Camera-type eye (tissue), 1 donor: ENCODE results near the gene FOXRED2. TPM values are rescaled to one million over a fixed set of nuclear protein-coding genes. Genes with fewer than 3 reads are reported as not detected.

Experiments used
- total RNA-seq: library from RNA; depleted of rRNA; stranded (reverse); fragments of >200 nt; gene quantifications from one replicate; pipeline ENCODE4 v1.2.3, GENCODE V29; 2014

FOXRED2 gene
- 29.1 TPM for total RNA-seq

DNA sequence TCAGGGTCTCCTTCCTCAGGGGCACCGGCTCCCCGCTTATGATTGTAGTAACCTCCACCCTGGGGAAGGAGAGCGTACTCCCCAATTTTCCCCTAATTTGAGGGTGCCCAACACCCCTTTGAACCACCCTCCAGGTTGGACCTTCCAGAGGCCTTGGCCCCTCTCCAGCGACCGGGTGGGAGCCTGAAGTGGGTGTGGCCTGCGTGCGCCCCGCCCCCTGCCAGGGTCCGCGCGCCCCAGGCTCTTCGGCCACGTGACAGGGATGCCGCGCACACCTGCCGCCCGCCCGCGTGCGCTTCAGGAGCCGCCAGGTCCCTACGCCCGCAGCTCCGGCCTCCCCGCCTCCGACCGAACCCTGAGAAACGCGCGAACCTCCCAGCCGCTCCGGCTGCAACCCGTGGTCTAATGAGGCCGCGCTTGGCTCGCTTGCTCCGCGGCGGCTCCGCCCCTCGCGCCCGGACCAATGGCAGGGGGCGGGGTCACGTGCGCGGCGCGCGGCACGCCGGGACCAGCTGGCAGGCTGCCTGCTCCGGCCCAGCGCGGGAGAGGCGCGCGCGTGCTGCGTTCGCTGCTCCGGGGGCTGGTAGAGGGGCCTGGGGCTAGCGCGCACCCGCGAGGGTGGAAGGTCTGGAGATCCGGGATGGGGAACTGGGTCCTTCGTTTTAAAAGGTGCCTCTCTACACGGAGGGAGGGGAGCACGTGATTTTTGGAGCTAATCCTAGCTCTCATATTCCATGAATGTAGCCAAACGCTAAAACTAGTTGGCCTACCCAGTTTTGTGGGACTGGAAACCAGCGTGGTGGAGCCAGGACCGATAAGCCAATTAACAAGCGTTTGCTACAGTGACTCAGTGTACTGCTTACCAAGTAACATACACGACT, at the start of gene FOXRED2:
Gene FOXRED2 (minus strand): TSS at position 404 of the 881 bp plus-strand sequence. CDS start 618 bp downstream, outside the sequence.

DNA sequence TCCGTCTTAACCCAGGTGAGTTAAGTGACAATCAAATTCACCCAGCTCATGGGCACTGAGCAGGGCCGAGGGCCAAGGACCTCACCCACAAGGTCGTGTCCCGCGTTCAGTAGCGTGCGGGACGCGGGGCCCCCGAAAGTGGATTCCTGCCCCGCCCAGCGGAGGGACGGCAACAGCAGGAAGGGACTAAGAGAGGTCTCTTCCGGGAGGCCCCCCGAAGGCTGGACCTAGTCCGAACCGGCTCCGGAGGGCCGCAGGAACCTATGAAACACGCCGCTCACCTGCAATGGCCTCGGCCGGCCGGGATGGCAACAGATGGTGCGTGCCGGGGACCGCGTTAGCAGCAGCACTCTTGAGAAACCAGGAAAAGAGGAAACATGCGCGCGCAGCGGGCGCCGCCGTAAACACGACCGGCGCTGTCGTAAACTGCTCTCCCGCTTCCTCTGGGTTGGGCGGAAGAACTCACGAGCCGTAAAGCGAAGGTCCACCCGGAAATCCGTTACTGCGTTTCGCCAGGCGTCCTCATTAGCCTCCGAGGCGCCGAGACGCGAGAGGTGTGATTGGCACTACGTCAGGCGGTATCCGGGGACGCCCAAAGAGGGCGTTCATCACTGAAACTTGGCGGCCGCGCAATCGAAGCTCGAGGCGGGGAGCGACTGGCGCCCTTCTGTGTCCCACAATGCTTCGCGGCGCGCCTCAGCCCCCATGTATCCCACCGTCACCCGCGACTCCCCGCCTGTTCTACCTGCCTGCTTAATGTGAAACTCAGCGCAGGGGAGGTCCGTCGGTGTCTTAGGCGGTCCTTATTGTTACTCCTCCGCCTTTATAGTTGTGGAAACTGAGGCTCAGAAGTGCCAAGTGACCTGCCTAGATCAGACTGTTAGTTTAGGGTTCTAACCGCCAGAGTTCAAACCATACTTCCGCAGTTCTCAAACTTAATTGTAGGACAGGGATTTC, 22.2 kb upstream of the FOXRED2 start, which contains the start of gene EIF3D:
Gene EIF3D (minus strand): TSS at position 372 of the 957 bp plus-strand sequence. CDS start 3,045 bp downstream, outside the sequence.

DNA sequence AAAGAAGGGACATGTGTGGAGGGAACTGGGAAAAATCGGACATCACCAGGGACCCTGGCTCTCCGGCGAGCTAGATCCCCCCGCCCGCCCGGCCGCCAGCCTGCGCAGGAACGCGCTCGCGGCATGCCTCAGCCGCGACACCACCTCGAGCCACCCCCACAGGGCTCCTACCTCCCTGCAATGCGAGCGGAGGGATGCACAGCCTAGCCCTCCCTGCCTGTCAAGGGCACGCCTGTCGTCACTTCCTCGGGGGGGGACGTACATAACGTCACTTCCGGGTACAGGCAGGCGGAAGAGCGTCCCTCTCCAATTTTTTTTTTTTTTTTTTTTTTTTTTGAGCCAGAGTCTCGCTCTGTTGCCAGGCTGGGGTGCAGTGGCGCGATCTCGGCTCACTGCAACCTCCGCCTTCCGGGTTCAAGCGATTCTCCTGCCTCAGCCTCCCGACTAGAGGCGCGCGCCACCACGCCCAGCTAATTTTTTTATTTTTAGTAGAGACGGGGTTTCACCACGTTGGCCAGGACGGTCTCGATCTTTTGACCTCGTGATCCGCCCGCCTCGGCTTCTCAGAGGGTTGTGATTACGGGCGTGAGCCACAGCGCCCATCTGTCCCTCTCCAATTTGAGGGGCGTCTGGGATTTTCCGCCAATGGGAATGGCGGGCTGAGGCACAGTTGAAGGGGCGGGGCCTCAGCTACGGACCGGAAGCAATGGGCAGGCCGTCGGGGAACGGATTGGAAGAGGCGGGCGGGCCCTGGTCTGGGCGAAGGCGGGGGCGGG, 25.3 kb downstream of the FOXRED2 start, which contains the start of gene TXN2:
Gene TXN2 (minus strand): TSS at position 248 of the 776 bp plus-strand sequence. CDS start 803 bp downstream, outside the sequence.

Other genes starting within 250 kb of the FOXRED2 start
- 151 TPM for gene MYH9, start 119.1 kb downstream of the FOXRED2 start, total RNA-seq
- 21.8 TPM for gene TXN2, start 25.4 kb downstream of the FOXRED2 start, total RNA-seq
- gene EIF3D, start 22.1 kb upstream of the FOXRED2 start, total RNA-seq = 272 TPM
- gene CACNG2, start 196.7 kb upstream of the FOXRED2 start, total RNA-seq = 1.4 TPM